ENCODE results near the gene NFAM1.
A peak's percentile ranks its signal among the peaks of the same experiment; 100 is the strongest.

NFAM1 gene

DNA sequence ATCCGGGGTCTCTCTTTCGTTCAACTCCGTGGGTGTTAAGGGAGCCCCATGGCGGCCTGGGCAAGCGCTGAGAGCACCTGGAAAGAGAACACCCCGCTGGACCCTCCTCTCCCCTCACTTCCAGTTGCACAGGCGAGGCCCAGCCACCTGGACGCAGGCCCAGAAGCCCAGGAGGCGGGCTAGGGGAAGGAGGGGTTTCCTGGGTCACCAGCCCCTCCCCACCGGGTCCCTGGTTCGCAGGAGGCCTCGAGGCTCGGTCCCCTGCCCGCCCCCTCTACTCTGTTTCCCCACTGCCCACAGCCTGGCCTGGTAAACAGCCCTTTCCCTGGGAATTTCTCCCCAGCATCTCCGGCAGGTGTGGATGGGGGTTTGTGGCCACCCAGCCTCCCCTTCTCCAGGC, 8.5 kb upstream of the NFAM1 start:
- H3K36me3 ChIP-seq (ENCODE audit: control insufficient read depth in 2 of 2, insufficient read depth in 1 of 2, low read length in 2 of 2): no peaks in the 10 kb centered on the region
- ChIA-PET POLR2A (no interaction called here), CTCF (interaction anchor here (0.6 to 1.5 kb wide), 2 partner anchors 18 to 271 kb away, joined by 3 read pairs; no protein-coding TSS in a partner anchor)
- no peak overlapping the region for H3K27ac ChIP-seq (ENCODE audit: extremely low read depth, low read depth, low read length)
- no peaks in the 10 kb centered on the region for H3K9me3 ChIP-seq (ENCODE audit: control insufficient read depth, insufficient read depth, low read depth, low read length)
- H3K4me3 ChIP-seq (ENCODE audit: low read depth, low read length): no peak overlapping the region
- no peak for TF ChIP-seq SCRT2 (tag by site-specific recombination; IDR thresholded peaks at IDR 0.05)
- TF ChIP-seq ZNF549 (tag by site-specific recombination; IDR thresholded peaks at IDR 0.05): no peak
- no peak for TF ChIP-seq ZNF239 (tag by site-specific recombination; IDR thresholded peaks at IDR 0.05)
- no peak for TF ChIP-seq MYNN (tag by site-specific recombination; IDR thresholded peaks at IDR 0.05; ENCODE audit: borderline replicate concordance)
- no peak for TF ChIP-seq EGR2 (tag by site-specific recombination; IDR thresholded peaks at IDR 0.05; ENCODE audit: low read depth)
- peaks cover 8% of the 10 kb centered on the region for H3K4me1 ChIP-seq (ENCODE audit: control insufficient read depth, insufficient read depth, low read length)

DNA sequence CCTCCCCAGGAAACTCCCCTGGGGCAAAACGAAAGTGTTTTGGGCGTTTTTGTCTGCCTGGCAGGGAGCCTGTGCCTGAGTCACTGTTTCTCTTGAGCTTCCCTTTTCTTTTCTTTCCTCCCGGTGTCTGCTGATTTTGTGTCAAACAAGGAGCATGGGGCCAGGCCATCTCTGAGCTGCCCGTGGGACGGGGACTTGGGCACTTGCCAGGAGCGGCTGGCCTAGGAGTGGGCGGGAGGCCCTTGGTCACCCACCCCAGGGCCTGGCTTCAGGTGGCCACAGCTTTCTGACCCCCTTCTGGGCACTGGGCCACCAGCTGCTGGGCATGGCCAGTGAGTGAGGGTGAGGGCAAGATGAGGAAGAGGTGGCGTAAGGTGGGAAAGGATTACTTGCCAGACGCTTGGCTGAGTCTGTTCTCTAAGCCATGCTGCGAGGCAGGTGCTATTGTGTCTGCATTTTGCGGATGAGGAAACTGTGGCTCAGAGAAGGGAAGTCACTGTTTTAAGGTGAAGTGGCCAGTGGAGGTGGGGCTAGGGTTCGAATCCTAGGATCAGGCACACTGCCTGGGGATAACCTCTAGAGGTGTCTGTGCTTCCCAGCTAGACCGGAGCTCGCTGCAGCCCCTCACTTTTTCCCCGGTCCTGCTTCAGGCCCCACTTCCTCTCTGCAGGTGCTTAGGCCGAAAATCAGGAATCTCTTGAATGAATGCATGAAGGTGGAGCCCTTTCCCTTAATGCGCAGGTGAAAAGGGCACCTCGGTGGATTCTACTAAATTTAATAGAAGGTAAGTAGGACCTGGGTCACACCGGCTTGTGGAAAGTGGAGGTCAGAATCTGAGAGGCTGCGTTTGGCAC, 7.8 kb upstream of the NFAM1 start:
- no peaks in the 10 kb centered on the region for H3K36me3 ChIP-seq (ENCODE audit: control insufficient read depth in 2 of 2, insufficient read depth in 1 of 2, low read length in 2 of 2)
- ChIA-PET POLR2A (no interaction called here), CTCF (interaction anchor here (1.2 to 1.7 kb wide), 6 partner anchors 11 to 349 kb away, joined by 3 to 6 read pairs (median 4); partner anchors contain the start of gene NDUFA6)
- H3K9me3 ChIP-seq (ENCODE audit: control insufficient read depth, insufficient read depth, low read depth, low read length): no peaks in the 10 kb centered on the region
- peak; percentile 68 for TF ChIP-seq ZFHX2 (tag by site-specific recombination; conservative IDR thresholded peaks at IDR 0.05)
- TF ChIP-seq EGR2 (tag by site-specific recombination; IDR thresholded peaks at IDR 0.05; ENCODE audit: low read depth): 0 out of 2 replicates have a peak, but pooled peaks have one; percentile 38
- no peak for TF ChIP-seq ZSCAN30 (tag by site-specific recombination; IDR thresholded peaks at IDR 0.05)
- TF ChIP-seq, protein P1, sequence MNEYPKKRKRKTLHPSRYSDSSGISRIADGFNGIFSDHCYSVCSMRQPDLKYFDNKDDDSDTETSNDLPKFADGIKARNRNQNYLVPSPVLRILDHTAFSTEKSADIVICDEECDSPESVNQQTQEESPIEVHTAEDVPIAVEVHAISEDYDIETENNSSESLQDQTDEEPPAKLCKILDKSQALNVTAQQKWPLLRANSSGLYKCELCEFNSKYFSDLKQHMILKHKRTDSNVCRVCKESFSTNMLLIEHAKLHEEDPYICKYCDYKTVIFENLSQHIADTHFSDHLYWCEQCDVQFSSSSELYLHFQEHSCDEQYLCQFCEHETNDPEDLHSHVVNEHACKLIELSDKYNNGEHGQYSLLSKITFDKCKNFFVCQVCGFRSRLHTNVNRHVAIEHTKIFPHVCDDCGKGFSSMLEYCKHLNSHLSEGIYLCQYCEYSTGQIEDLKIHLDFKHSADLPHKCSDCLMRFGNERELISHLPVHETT (tag by site-specific recombination; IDR thresholded peaks at IDR 0.05): no peak
- TF ChIP-seq, protein P2, sequence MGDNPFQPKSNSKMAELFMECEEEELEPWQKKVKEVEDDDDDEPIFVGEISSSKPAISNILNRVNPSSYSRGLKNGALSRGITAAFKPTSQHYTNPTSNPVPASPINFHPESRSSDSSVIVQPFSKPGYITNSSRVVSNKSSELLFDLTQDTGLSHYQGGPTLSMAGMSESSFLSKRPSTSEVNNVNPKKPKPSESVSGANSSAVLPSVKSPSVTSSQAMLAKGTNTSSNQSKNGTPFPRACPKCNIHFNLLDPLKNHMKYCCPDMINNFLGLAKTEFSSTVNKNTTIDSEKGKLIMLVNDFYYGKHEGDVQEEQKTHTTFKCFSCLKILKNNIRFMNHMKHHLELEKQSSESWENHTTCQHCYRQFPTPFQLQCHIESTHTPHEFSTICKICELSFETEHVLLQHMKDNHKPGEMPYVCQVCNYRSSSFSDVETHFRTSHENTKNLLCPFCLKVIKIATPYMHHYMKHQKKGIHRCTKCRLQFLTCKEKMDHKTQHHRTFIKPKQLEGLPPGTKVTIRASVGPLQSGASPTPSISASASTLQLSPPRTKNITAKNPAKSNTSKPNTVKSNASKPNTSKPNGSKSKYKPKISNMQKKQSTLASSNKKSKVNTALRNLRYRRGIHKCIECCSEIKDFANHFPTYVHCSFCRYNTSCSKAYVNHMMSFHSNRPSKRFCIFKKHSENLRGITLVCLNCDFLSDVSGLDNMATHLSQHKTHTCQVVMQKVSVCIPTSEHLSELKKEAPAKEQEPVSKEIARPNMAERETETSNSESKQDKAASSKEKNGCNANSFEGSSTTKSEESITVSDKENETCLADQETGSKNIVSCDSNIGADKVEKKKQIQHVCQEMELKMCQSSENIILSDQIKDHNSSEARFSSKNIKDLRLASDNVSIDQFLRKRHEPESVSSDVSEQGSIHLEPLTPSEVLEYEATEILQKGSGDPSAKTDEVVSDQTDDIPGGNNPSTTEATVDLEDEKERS (tag by site-specific recombination; IDR thresholded peaks at IDR 0.05): no peak
- TF ChIP-seq ZIC2 (tag by site-specific recombination; IDR thresholded peaks at IDR 0.05): peak; percentile 52
- H3K27ac ChIP-seq (ENCODE audit: extremely low read depth, low read depth, low read length): no peak overlapping the region
- H3K4me1 ChIP-seq (ENCODE audit: control insufficient read depth, insufficient read depth, low read length): peaks cover 8% of the 10 kb centered on the region
- no peak overlapping the region for H3K4me3 ChIP-seq (ENCODE audit: low read depth, low read length)

DNA sequence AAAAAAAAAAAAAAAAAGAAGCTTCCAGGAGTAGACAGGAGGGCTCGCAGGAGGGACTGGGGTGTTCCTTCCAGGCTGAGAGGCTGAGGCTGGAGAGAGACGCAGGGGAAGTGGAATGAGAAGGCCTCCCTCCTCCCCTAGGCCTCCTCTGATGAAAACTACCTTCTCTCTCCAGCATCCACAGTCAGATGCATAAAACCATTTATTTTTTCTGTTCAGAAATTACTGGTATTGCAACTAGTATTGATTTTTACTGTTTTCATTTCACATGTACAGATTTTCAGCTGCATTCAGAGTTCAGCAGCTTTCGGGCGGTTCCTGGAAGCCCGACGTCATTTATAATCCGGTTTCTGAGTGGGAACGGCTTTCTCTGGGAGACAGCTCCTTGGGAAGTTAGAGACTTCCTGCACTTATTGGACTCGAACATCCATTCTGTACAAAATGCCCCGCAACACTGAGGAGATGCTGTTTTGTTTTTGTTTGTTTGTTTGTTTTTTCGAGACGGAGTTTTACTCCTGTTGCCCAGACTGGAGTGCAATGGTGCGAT, 6.9 kb upstream of the NFAM1 start:
- Histone ChIP-seq H3K9me3 (ENCODE audit: control insufficient read depth, insufficient read depth, low read depth, low read length) (no peaks in the 10 kb centered on the region), H3K4me1 (ENCODE audit: control insufficient read depth, insufficient read depth, low read length) (peaks cover 9% of the 10 kb centered on the region; the same call in 1 of the 2 replicates), H3K36me3 (ENCODE audit: control insufficient read depth in 2 of 2, insufficient read depth in 1 of 2, low read length in 2 of 2) (no peaks in the 10 kb centered on the region), H3K27ac (ENCODE audit: extremely low read depth, low read depth, low read length) (no peak overlapping the region), H3K4me3 (ENCODE audit: low read depth, low read length) (no peak overlapping the region)
- ChIA-PET CTCF (interaction anchor here (1.0 to 1.8 kb wide), 10 partner anchors 10 to 348 kb away, joined by 3 to 10 read pairs (median 4); partner anchors contain the start of gene NDUFA6), POLR2A (interaction anchor here (0.7 kb wide), 1 partner anchor 11 kb away, joined by 4 read pairs; no protein-coding TSS in a partner anchor)
- no peak for TF ChIP-seq KLF1 (tag by site-specific recombination; IDR thresholded peaks at IDR 0.05)
- TF ChIP-seq ZNF791 (tag by site-specific recombination; IDR thresholded peaks at IDR 0.05): no peak
- TF ChIP-seq HOXA7 (CRISPR knock-in tag; IDR thresholded peaks at IDR 0.05; ENCODE audit: borderline replicate concordance): no peak
- TF ChIP-seq ZNF23 (tag by site-specific recombination; IDR thresholded peaks at IDR 0.05; ENCODE audit: borderline replicate concordance): no peak
- no peak for TF ChIP-seq KLF7 (tag by site-specific recombination; IDR thresholded peaks at IDR 0.05; ENCODE audit: borderline replicate concordance)
- no peak for TF ChIP-seq ZBTB20 (tag by site-specific recombination; IDR thresholded peaks at IDR 0.05)
- TF ChIP-seq ZNF549 (tag by site-specific recombination; IDR thresholded peaks at IDR 0.05): no peak
- TF ChIP-seq, protein P3, sequence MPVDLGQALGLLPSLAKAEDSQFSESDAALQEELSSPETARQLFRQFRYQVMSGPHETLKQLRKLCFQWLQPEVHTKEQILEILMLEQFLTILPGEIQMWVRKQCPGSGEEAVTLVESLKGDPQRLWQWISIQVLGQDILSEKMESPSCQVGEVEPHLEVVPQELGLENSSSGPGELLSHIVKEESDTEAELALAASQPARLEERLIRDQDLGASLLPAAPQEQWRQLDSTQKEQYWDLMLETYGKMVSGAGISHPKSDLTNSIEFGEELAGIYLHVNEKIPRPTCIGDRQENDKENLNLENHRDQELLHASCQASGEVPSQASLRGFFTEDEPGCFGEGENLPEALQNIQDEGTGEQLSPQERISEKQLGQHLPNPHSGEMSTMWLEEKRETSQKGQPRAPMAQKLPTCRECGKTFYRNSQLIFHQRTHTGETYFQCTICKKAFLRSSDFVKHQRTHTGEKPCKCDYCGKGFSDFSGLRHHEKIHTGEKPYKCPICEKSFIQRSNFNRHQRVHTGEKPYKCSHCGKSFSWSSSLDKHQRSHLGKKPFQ (tag by site-specific recombination; IDR thresholded peaks at IDR 0.05): no peak
- TF ChIP-seq, protein P4, sequence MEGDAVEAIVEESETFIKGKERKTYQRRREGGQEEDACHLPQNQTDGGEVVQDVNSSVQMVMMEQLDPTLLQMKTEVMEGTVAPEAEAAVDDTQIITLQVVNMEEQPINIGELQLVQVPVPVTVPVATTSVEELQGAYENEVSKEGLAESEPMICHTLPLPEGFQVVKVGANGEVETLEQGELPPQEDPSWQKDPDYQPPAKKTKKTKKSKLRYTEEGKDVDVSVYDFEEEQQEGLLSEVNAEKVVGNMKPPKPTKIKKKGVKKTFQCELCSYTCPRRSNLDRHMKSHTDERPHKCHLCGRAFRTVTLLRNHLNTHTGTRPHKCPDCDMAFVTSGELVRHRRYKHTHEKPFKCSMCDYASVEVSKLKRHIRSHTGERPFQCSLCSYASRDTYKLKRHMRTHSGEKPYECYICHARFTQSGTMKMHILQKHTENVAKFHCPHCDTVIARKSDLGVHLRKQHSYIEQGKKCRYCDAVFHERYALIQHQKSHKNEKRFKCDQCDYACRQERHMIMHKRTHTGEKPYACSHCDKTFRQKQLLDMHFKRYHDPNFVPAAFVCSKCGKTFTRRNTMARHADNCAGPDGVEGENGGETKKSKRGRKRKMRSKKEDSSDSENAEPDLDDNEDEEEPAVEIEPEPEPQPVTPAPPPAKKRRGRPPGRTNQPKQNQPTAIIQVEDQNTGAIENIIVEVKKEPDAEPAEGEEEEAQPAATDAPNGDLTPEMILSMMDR (tag by site-specific recombination; IDR thresholded peaks at IDR 0.05): no peak
- no peak for TF ChIP-seq FEZF1 (tag by site-specific recombination; IDR thresholded peaks at IDR 0.05)
- TF ChIP-seq ZFP41 (tag by site-specific recombination; IDR thresholded peaks at IDR 0.05; ENCODE audit: borderline replicate concordance): no peak

Measured in HEK293 (cell line).